Measurements from ENCODE around the gene ODAM.
"Not testable (repeated sequence)": the region's sequence is repeated elsewhere in the genome, so short reads cannot be mapped to it uniquely, and the experiment has no call there.

Gene ODAM

DNA sequence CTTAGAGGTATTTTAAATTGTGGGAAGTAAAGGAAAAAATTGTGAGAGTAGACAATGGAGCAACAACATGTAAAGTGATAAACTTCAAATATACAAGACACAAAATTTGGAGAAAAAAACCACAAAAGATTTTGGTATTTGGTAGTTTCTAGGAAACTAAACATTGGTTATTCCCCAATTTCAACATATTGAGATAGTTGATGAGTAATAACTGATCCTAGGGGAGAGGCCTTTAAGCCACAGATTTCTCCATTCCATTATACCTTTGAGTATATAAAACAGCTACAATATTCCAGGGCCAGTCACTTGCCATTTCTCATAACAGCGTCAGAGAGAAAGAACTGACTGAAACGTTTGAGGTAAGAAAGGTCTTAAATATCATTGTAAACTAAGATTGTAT, 30.3 kb downstream of the ODAM start, which contains the start of gene FDCSP:
TSS of gene FDCSP (plus strand) at position 301 of the 400 bp plus-strand sequence. CDS start 5,071 bp downstream, outside the sequence.
- no peak for DNase-seq

- no peak for DNase-seq
Measured at GRCh38 chr4:70236125-70236524, 40.6 kb downstream of the ODAM start.

GRCh38 chr4:70239131-70239883, 43.8 kb downstream of the ODAM start:
- DNase-seq, result no peak

GRCh38 chr4:70239884-70240591, 44.5 kb downstream of the ODAM start:
- no peak for DNase-seq

DNA sequence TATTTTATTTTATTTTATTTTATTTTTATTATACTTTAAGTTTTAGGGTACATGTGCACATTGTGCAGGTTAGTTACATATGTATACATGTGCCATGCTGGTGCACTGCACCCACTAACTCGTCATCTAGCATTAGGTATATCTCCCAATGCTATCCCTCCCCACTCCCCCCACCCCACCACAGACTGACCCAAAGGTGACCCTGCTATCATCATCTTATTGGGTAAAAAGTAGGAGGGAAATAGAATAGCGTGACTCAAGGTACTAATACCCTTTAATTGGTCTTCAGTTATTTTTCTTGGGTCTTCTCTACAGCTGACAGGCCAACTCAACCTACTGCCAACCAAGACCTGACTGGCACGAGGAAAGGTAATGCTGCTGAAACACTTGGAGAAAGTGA, 46.8 kb downstream of the ODAM start, which contains the start of gene CSN3:
TSS of gene CSN3 (plus strand) at position 301 of the 400 bp plus-strand sequence. CDS start 2,223 bp downstream, outside the sequence.
- DNase-seq, result not testable (repeated sequence)

GRCh38 chr4:70243091-70243490, 47.6 kb downstream of the ODAM start:
- no peak for DNase-seq

- DNase-seq, result no peak
Measured at GRCh38 chr4:70251250-70251944, 55.9 kb downstream of the ODAM start.

DNA sequence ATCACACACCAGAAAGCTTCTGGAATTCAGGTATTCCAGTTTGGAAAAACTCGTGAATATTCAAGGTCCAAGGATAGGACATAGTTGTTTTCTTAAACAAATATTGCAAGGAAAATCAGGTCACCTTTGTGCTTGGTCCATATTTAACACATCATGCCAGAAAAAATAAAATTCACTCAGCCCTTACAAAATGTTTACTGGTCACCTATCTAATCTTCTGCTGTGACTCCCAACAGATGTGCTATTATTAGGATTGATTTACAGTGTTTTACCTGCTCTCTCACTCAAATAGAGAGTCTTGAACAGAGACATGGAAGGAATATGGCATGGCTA, 56.4 kb downstream of the ODAM start:
- no peak for DNase-seq

Data from CD4-positive, alpha-beta T cell treated with Interferon alpha-2 for 1 hour (primary cell).